Astrocyte (in vitro differentiated cells and primary cell): Measurements from ENCODE around the gene RAPSN. TPM values are rescaled to one million over a fixed set of nuclear protein-coding genes. Genes with fewer than 3 reads are reported as not detected.

Source experiments
- DNase-seq: peaks from one replicate; pipeline ENCODE4 v3.0.0-alpha.2; 2010; ENCODE audit warnings: low read depth
- FAIRE-seq: peaks from 2 replicates; lab custom pipeline; 2011; peaks lifted over from hg19 to GRCh38; lab: Jason Lieb, UNC
- H2AFZ ChIP-seq: 2 replicates; pipeline ENCODE4 v1.6.0; 2012; ENCODE audit warnings: low read depth, low read length, inconsistent platforms
- H3K27ac ChIP-seq: 2 replicates; pipeline ENCODE4 v1.5.1; 2011; ENCODE audit warnings: low read depth, low read length, inconsistent platforms
- H3K27me3 ChIP-seq: 2 replicates; pipeline ENCODE4 v1.6.0; 2011; ENCODE audit warnings: low read length, inconsistent platforms; ENCODE audit not compliant: insufficient read depth
- H3K36me3 ChIP-seq: 2 replicates; pipeline ENCODE4 v1.5.1; 2011; ENCODE audit warnings: low read length, inconsistent platforms; ENCODE audit not compliant: insufficient read depth
- H3K4me1 ChIP-seq: 2 replicates; pipeline ENCODE4 v1.5.1; 2011; ENCODE audit warnings: low read length, inconsistent platforms; ENCODE audit not compliant: insufficient read depth
- H3K4me2 ChIP-seq: 2 replicates; pipeline ENCODE4 v1.6.0; 2012; ENCODE audit warnings: low read length, inconsistent platforms
- H3K4me3 ChIP-seq: 2 replicates; pipeline ENCODE4 v1.5.1; 2011; ENCODE audit warnings: low read depth, mild to moderate bottlenecking, low read length, inconsistent platforms; ENCODE audit not compliant: insufficient read depth
- H3K79me2 ChIP-seq: 2 replicates; pipeline ENCODE4 v1.6.0; 2012; ENCODE audit warnings: mild to moderate bottlenecking, low read length, inconsistent platforms; ENCODE audit not compliant: insufficient read depth
- H3K9ac ChIP-seq: 2 replicates; pipeline ENCODE4 v1.6.0; 2012; ENCODE audit warnings: mild to moderate bottlenecking, low read length, inconsistent platforms
- H3K9me3 ChIP-seq: 2 replicates; pipeline ENCODE4 v1.5.1; 2012; ENCODE audit warnings: low read depth, mild to moderate bottlenecking, low read length, inconsistent platforms; ENCODE audit not compliant: insufficient read depth
- H4K20me1 ChIP-seq: 2 replicates; pipeline ENCODE4 v1.6.0; 2012; ENCODE audit warnings: low read length, inconsistent platforms; ENCODE audit not compliant: insufficient read depth
- H3K27ac Mint-ChIP-seq: one replicate; pipeline ENCODE4 v1.8.0; 2021; ENCODE audit warnings: mild to moderate bottlenecking, mixed read lengths; ENCODE audit not compliant: unreplicated experiment
- H3K27me3 Mint-ChIP-seq: one replicate; pipeline ENCODE4 v1.8.0; 2021; ENCODE audit warnings: low read depth, mixed read lengths; ENCODE audit not compliant: unreplicated experiment
- H3K36me3 Mint-ChIP-seq: one replicate; pipeline ENCODE4 v1.8.0; 2021; ENCODE audit warnings: low read depth, mixed read lengths; ENCODE audit not compliant: unreplicated experiment
- H3K4me1 Mint-ChIP-seq: one replicate; pipeline ENCODE4 v1.8.0; 2021; ENCODE audit warnings: low read depth, mixed read lengths; ENCODE audit not compliant: unreplicated experiment
- H3K4me3 Mint-ChIP-seq: one replicate; pipeline ENCODE4 v1.8.0; 2021; ENCODE audit warnings: mild to moderate bottlenecking, moderate library complexity, mixed read lengths; ENCODE audit not compliant: unreplicated experiment
- H3K9me3 Mint-ChIP-seq: one replicate; pipeline ENCODE4 v1.8.0; 2021; ENCODE audit warnings: mild to moderate bottlenecking, mixed read lengths; ENCODE audit not compliant: unreplicated experiment
- CTCF ChIP-seq: IDR thresholded peaks from 2 replicates; pipeline ENCODE4 v1.5.1; 2011; ENCODE audit warnings: low read depth, mild to moderate bottlenecking, inconsistent platforms, low read length, moderate library complexity; ENCODE audit not compliant: insufficient read depth
- EZH2 ChIP-seq: IDR thresholded peaks from 2 replicates; pipeline ENCODE4 v1.6.1; 2012; ENCODE audit warnings: mild to moderate bottlenecking, low read length, inconsistent platforms; ENCODE audit not compliant: insufficient read depth
- total RNA-seq: library from RNA; stranded (reverse); gene quantifications from 2 replicates; pipeline ENCODE4 v1.2.1, GENCODE V29; 2021

RAPSN gene
- total RNA-seq, 1 donor from 2014 or later, result 0.86 TPM

- Histone ChIP-seq H3K36me3 (no peaks in the 10 kb centered on the region), H4K20me1 (no peaks in the 10 kb centered on the region), H3K27me3 (no peaks in the 10 kb centered on the region), H3K79me2 (no peaks in the 10 kb centered on the region), H3K4me3 (peak overlapping the region; percentile 55), H2AFZ (peak overlapping the region; percentile 86), H3K9me3 (no peaks in the 10 kb centered on the region), H3K4me2 (peak overlapping the region; percentile 89), H3K9ac (peak overlapping the region; percentile 71), H3K27ac (no peak overlapping the region), H3K4me1 (no peaks in the 10 kb centered on the region)
- TF ChIP-seq CTCF, result no peak
- TF ChIP-seq EZH2, result no peak
- Mint-ChIP-seq H3K27me3 (no peaks in the 10 kb centered on the region), H3K27ac (peak overlapping the region; percentile 84), H3K4me3 (peak overlapping the region; percentile 54), H3K4me1 (peaks cover 4% of the 10 kb centered on the region), H3K9me3 (no peaks in the 10 kb centered on the region), H3K36me3 (no peaks in the 10 kb centered on the region)
- DNase-seq, result no peak
- no peak for FAIRE-seq
These were observed 48.8 kb downstream of the RAPSN start for GRCh38 chr11:47399860-47400767.

- no peak overlapping the region for H3K4me3 Mint-ChIP-seq
- DNase-seq, result no peak
- Histone ChIP-seq H3K4me1 (peaks cover 6% of the 10 kb centered on the region), H3K79me2 (no peaks in the 10 kb centered on the region), H2AFZ (no peak overlapping the region), H3K27ac (no peak overlapping the region), H3K9me3 (no peaks in the 10 kb centered on the region), H3K36me3 (no peaks in the 10 kb centered on the region), H3K4me2 (no peak overlapping the region), H4K20me1 (no peaks in the 10 kb centered on the region), H3K27me3 (no peaks in the 10 kb centered on the region), H3K4me3 (no peak overlapping the region), H3K9ac (no peak overlapping the region)
- H3K4me1 Mint-ChIP-seq, result peaks cover 10% of the 10 kb centered on the region
- H3K36me3 Mint-ChIP-seq, result no peaks in the 10 kb centered on the region
- no peak for TF ChIP-seq EZH2
- no peak for TF ChIP-seq CTCF
- no peak for FAIRE-seq
- H3K9me3 Mint-ChIP-seq, result no peaks in the 10 kb centered on the region
- H3K27ac Mint-ChIP-seq, result no peak overlapping the region
- no peaks in the 10 kb centered on the region for H3K27me3 Mint-ChIP-seq
These were observed 50.4 kb downstream of the RAPSN start for GRCh38 chr11:47398551-47398950.

- Mint-ChIP-seq H3K4me1 (peaks cover 11% of the 10 kb centered on the region), H3K27ac (no peak overlapping the region), H3K9me3 (no peaks in the 10 kb centered on the region), H3K36me3 (no peaks in the 10 kb centered on the region), H3K4me3 (no peak overlapping the region), H3K27me3 (no peaks in the 10 kb centered on the region)
- H3K4me1 ChIP-seq, result peaks cover 6% of the 10 kb centered on the region
- no peak overlapping the region for H2AFZ ChIP-seq
- no peak for TF ChIP-seq EZH2
- TF ChIP-seq CTCF, result no peak
- no peak overlapping the region for H3K9ac ChIP-seq
- no peak overlapping the region for H3K4me3 ChIP-seq
- H3K9me3 ChIP-seq, result no peaks in the 10 kb centered on the region
- H3K27me3 ChIP-seq, result no peaks in the 10 kb centered on the region
- H3K27ac ChIP-seq, result no peak overlapping the region
- no peaks in the 10 kb centered on the region for H3K79me2 ChIP-seq
- H4K20me1 ChIP-seq, result no peaks in the 10 kb centered on the region
- H3K36me3 ChIP-seq, result no peaks in the 10 kb centered on the region
- no peak overlapping the region for H3K4me2 ChIP-seq
- FAIRE-seq (no peak), DNase-seq (no peak)
These were observed 50.9 kb downstream of the RAPSN start for GRCh38 chr11:47398011-47398410.
